WTC11 (cell line): ENCODE results near the gene ASB1. TPM values are rescaled to one million over a fixed set of nuclear protein-coding genes. Genes with fewer than 3 reads are reported as not detected.

ENCODE experiments used
- ATAC-seq: fragments of 200-7000 bp; cut with Tn5 transposase; 2 replicates; pipeline ENCODE4 v1.10.0; 2021; ENCODE audit warnings: mild to moderate bottlenecking, moderate library complexity
- CTCF ChIA-PET: fragments of 300-600 bp; sonication (Branson Sonifier 250); formaldehyde crosslinking; loops from one replicate; lab custom pipeline; 2021; ENCODE audit warnings: antibody characterized with exemption; lab: Charles Lee
- POLR2A ChIA-PET: fragments of 350-600 bp; sonication (Branson Sonifier 250); formaldehyde crosslinking; loops from one replicate; lab custom pipeline; 2021; ENCODE audit warnings: antibody characterized with exemption; lab: Charles Lee
- DNase-seq: peaks from one replicate; pipeline ENCODE4 v3.0.0; 2021; ENCODE audit warnings: low spot score
- H3K27ac Mint-ChIP-seq: 2 replicates; pipeline ENCODE4 v1.8.0; 2021; ENCODE audit warnings: mixed read lengths
- H3K27me3 Mint-ChIP-seq: 2 replicates; pipeline ENCODE4 v1.8.0; 2021; ENCODE audit warnings: low read depth, mild to moderate bottlenecking, moderate library complexity, mixed read lengths
- H3K36me3 Mint-ChIP-seq: 2 replicates; pipeline ENCODE4 v1.8.0; 2021; ENCODE audit warnings: mixed read lengths
- H3K4me1 Mint-ChIP-seq: 2 replicates; pipeline ENCODE4 v1.8.0; 2022; ENCODE audit warnings: mixed read lengths
- H3K4me3 Mint-ChIP-seq: 2 replicates; pipeline ENCODE4 v1.8.0; 2021; ENCODE audit warnings: mild to moderate bottlenecking, moderate library complexity, mixed read lengths
- H3K9me3 Mint-ChIP-seq: 2 replicates; pipeline ENCODE4 v1.8.0; 2021; ENCODE audit warnings: mixed read lengths
- ATF6 ChIP-seq: sonication (generic); formaldehyde crosslinking; IDR thresholded peaks from 2 replicates; pipeline ENCODE4 v1.8.1; 2023; ENCODE audit warnings: mild to moderate bottlenecking, missing genetic modification reagents
- CREB1 ChIP-seq: sonication (generic); formaldehyde crosslinking; IDR thresholded peaks from 2 replicates; pipeline ENCODE4 v1.8.0; 2023; ENCODE audit warnings: mild to moderate bottlenecking, missing genetic modification reagents
- E2F4 ChIP-seq: sonication (generic); formaldehyde crosslinking; IDR thresholded peaks from 2 replicates; pipeline ENCODE4 v1.8.1; 2022; ENCODE audit warnings: low read depth, mild to moderate bottlenecking, moderate library complexity, missing genetic modification reagents, borderline replicate concordance
- JUN ChIP-seq: sonication (generic); formaldehyde crosslinking; IDR thresholded peaks from 2 replicates; pipeline ENCODE4 v1.8.0; 2023; ENCODE audit warnings: mild to moderate bottlenecking, missing genetic modification reagents
- NFATC4 ChIP-seq: fragments of 250-450 bp; sonication (Bioruptor Pico); IDR thresholded peaks from 2 replicates; pipeline ENCODE4 v1.9.0; 2021; ENCODE audit warnings: mild to moderate bottlenecking
- NR1H2 ChIP-seq: sonication (generic); formaldehyde crosslinking; IDR thresholded peaks from 2 replicates; pipeline ENCODE4 v1.9.0; 2021; ENCODE audit warnings: mild to moderate bottlenecking, moderate library complexity, missing genetic modification reagents
- NR2C2 ChIP-seq: sonication (generic); formaldehyde crosslinking; IDR thresholded peaks from 2 replicates; pipeline ENCODE4 v1.8.0; 2022; ENCODE audit warnings: mild to moderate bottlenecking, missing genetic modification reagents
- NR3C1 ChIP-seq: sonication (generic); formaldehyde crosslinking; conservative IDR thresholded peaks from 2 replicates; pipeline ENCODE4 v1.8.1; 2023; ENCODE audit warnings: low read depth, mild to moderate bottlenecking, missing genetic modification reagents
- OVOL2 ChIP-seq: fragments of 250-450 bp; sonication (Bioruptor Pico); IDR thresholded peaks from 2 replicates; pipeline ENCODE4 v1.9.0; 2021; ENCODE audit warnings: mild to moderate bottlenecking, borderline replicate concordance
- PRRX2 ChIP-seq: fragments of 250-450 bp; sonication (Bioruptor Pico); IDR thresholded peaks from 2 replicates; pipeline ENCODE4 v1.8.0; 2021; ENCODE audit warnings: mild to moderate bottlenecking
- SOX15 ChIP-seq: fragments of 250-450 bp; sonication (Bioruptor Pico); IDR thresholded peaks from 2 replicates; pipeline ENCODE4 v1.9.0; 2021; ENCODE audit warnings: mild to moderate bottlenecking
- ZNF138 ChIP-seq: sonication (generic); formaldehyde crosslinking; conservative IDR thresholded peaks from 2 replicates; pipeline ENCODE4 v1.8.1; 2022; ENCODE audit warnings: mild to moderate bottlenecking, moderate library complexity, missing genetic modification reagents
- ZNF232 ChIP-seq: sonication (generic); formaldehyde crosslinking; IDR thresholded peaks from 2 replicates; pipeline ENCODE4 v1.8.0; 2022; ENCODE audit warnings: mild to moderate bottlenecking, missing genetic modification reagents
- ZNF416 ChIP-seq: fragments of 250-450 bp; sonication (Bioruptor Pico); IDR thresholded peaks from 2 replicates; pipeline ENCODE4 v1.9.0; 2021; ENCODE audit warnings: mild to moderate bottlenecking, inconsistent platforms
- total RNA-seq: library from RNA; stranded (reverse); gene quantifications from 3 replicates; pipeline ENCODE4 v1.2.3, GENCODE V29; 2021
- TF ChIP-seq, protein P1 (sequence below): fragments of 200-600 bp; IDR thresholded peaks from 2 replicates; pipeline ENCODE4 v1.8.0; 2022; ENCODE audit warnings: antibody characterized with exemption
- TF ChIP-seq, protein P2 (sequence below): sonication (generic); formaldehyde crosslinking; IDR thresholded peaks from 2 replicates; pipeline ENCODE4 v1.8.1; 2023; ENCODE audit warnings: mild to moderate bottlenecking, missing genetic modification reagents, borderline replicate concordance

The ASB1 gene
- total RNA-seq, 1 experiment from 2014 or later, result 43.9 TPM

- no peak for TF ChIP-seq E2F4
- no peak for TF ChIP-seq PRRX2 (CRISPR knock-in tag)
- TF ChIP-seq, protein P1, sequence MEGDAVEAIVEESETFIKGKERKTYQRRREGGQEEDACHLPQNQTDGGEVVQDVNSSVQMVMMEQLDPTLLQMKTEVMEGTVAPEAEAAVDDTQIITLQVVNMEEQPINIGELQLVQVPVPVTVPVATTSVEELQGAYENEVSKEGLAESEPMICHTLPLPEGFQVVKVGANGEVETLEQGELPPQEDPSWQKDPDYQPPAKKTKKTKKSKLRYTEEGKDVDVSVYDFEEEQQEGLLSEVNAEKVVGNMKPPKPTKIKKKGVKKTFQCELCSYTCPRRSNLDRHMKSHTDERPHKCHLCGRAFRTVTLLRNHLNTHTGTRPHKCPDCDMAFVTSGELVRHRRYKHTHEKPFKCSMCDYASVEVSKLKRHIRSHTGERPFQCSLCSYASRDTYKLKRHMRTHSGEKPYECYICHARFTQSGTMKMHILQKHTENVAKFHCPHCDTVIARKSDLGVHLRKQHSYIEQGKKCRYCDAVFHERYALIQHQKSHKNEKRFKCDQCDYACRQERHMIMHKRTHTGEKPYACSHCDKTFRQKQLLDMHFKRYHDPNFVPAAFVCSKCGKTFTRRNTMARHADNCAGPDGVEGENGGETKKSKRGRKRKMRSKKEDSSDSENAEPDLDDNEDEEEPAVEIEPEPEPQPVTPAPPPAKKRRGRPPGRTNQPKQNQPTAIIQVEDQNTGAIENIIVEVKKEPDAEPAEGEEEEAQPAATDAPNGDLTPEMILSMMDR, result no peak
- no peak for TF ChIP-seq NFATC4
- TF ChIP-seq NR1H2, result no peak
Observed at GRCh38 chr2:238435752-238436096, 9.0 kb downstream of the ASB1 start (continued).

DNA sequence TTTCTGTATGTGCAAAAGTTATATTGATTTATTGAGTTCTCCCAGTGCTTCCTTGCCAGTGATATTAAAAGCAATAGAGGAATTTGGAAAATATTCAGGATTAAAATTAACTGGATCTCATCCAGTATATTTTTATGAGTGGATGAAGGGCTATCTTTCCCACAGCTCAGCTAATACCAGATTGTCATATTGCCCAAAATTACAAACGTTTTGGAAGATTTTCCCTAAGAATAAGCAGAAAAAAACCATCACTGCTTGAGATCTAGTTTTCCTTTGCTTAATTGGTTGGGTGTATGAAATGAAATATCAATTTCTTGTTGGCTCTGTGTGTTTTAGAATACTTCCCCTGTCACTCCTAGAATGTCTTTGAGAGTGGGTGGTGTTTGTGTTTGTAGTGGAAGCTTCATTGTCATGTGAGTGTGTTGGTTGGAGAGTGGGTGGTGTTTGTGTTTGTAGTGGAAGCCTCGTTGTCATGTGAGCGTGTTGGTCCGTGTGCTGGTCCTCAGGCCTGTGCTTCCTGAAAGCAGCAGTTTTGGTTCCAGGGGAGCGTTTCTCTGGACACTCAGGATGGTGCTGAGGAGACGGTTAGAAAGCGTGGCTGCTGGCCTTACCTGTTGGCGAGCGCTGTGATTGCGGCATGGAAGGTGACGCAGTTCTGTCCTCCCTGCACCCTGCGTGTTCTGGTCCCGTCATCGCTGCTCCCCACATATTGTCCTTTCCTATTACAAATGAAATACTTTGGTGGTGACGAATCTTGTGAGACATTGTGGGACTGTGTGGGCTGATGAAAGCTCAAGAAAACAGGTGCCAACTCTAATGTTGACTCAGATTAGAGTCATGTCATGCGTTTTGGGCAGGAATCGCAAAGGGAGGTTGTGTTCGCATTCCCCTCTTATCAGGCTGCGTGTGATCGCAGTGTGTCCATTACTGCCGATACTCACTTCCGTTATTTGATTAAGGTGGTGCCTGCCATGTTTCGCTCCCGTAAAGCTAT lies 12.4 kb downstream of the ASB1 start:
- ChIA-PET CTCF (no interaction called here), POLR2A (no interaction called here)
- Mint-ChIP-seq H3K36me3 (peaks cover 35% of the 10 kb centered on the region), H3K4me3 (no peak overlapping the region), H3K9me3 (no peaks in the 10 kb centered on the region), H3K27ac (no peak overlapping the region), H3K4me1 (peaks cover 19% of the 10 kb centered on the region), H3K27me3 (no peaks in the 10 kb centered on the region)
- ATAC-seq (no peak), DNase-seq (no peak)
- TF ChIP-seq SOX15 (CRISPR knock-in tag) (no peak), JUN (CRISPR knock-in tag) (no peak), CREB1 (no peak), NR2C2 (no peak)

DNA sequence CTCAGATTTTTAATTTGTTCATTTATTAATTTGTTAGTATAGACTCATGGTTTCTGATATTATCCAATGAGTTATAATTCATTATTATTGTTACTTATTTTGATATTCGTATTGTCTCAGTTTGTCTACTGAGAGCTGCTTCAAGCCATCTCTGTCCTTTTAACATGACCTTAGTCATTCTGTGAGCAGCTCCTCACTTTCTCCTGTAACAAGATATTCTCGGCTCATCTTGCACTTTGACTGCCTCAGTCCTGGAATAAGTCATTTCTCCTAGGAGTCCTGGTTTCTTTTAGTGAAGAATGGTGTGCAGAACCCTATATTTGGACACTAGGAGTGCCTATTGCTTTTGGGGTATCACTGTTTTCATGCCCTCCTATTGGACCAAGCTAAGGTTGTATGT lies 13.2 kb downstream of the ASB1 start:
- CTCF ChIA-PET, result no interaction called here
- DNase-seq (no peak), ATAC-seq (no peak)
- H3K4me3 Mint-ChIP-seq, result no peak overlapping the region
- peaks cover 19% of the 10 kb centered on the region for H3K4me1 Mint-ChIP-seq
- no peak overlapping the region for H3K27ac Mint-ChIP-seq
- no peaks in the 10 kb centered on the region for H3K9me3 Mint-ChIP-seq
- POLR2A ChIA-PET, result no interaction called here
- H3K27me3 Mint-ChIP-seq, result no peaks in the 10 kb centered on the region
- TF ChIP-seq ZNF232 (CRISPR knock-in tag), result no peak
- no peak for TF ChIP-seq OVOL2 (CRISPR knock-in tag)
- TF ChIP-seq, protein P2, sequence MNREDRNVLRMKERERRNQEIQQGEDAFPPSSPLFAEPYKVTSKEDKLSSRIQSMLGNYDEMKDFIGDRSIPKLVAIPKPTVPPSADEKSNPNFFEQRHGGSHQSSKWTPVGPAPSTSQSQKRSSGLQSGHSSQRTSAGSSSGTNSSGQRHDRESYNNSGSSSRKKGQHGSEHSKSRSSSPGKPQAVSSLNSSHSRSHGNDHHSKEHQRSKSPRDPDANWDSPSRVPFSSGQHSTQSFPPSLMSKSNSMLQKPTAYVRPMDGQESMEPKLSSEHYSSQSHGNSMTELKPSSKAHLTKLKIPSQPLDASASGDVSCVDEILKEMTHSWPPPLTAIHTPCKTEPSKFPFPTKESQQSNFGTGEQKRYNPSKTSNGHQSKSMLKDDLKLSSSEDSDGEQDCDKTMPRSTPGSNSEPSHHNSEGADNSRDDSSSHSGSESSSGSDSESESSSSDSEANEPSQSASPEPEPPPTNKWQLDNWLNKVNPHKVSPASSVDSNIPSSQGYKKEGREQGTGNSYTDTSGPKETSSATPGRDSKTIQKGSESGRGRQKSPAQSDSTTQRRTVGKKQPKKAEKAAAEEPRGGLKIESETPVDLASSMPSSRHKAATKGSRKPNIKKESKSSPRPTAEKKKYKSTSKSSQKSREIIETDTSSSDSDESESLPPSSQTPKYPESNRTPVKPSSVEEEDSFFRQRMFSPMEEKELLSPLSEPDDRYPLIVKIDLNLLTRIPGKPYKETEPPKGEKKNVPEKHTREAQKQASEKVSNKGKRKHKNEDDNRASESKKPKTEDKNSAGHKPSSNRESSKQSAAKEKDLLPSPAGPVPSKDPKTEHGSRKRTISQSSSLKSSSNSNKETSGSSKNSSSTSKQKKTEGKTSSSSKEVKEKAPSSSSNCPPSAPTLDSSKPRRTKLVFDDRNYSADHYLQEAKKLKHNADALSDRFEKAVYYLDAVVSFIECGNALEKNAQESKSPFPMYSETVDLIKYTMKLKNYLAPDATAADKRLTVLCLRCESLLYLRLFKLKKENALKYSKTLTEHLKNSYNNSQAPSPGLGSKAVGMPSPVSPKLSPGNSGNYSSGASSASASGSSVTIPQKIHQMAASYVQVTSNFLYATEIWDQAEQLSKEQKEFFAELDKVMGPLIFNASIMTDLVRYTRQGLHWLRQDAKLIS (CRISPR knock-in tag), result no peak
- TF ChIP-seq ATF6 (CRISPR knock-in tag), result no peak
- TF ChIP-seq NR3C1 (CRISPR knock-in tag), result no peak
- no peak for TF ChIP-seq ZNF416 (CRISPR knock-in tag)
- no peak for TF ChIP-seq ZNF138 (CRISPR knock-in tag)
- TF ChIP-seq NR2C2, result no peak
- H3K36me3 Mint-ChIP-seq, result peaks cover 35% of the 10 kb centered on the region
